NCI-H128 (cell line): ENCODE measurements around the gene LRRC55.

Experiments used
- DNase-seq: peaks from one replicate; lab custom pipeline; 2025; ENCODE audit not compliant: unreplicated experiment; lab: John Stamatoyannopoulos, UW

Gene LRRC55

GRCh38 chr11:57233702-57234101 lies 51.9 kb downstream of the LRRC55 start:
- no peak for DNase-seq

GRCh38 chr11:57235761-57236703 lies 54.3 kb downstream of the LRRC55 start:
- no peak for DNase-seq

GRCh38 chr11:57237204-57237681 lies 55.5 kb downstream of the LRRC55 start, which contains the start of gene APLNR:
Gene APLNR, minus strand, starts transcription at chr11:57237250. Its CDS starts 246 bp downstream, at chr11:57237004.
- no peak for DNase-seq

GRCh38 chr11:57239348-57239747 lies 57.6 kb downstream of the LRRC55 start:
- no peak for DNase-seq

- no peak for DNase-seq
These were observed 58.3 kb downstream of the LRRC55 start for GRCh38 chr11:57240007-57240406.

GRCh38 chr11:57240757-57241156 lies 59.0 kb downstream of the LRRC55 start:
- no peak for DNase-seq
